GM19043 (cell line): ENCODE data around the gene MAP4K4.
A peak's percentile ranks its signal among the peaks of the same experiment; 100 is the strongest.

Experiments used
- ATAC-seq: cut with Tn5 transposase; IDR thresholded peaks from one replicate; pipeline ENCODE4 v1.9.1; 2021; ENCODE audit warnings: low read depth; ENCODE audit not compliant: unreplicated experiment

The MAP4K4 gene

DNA sequence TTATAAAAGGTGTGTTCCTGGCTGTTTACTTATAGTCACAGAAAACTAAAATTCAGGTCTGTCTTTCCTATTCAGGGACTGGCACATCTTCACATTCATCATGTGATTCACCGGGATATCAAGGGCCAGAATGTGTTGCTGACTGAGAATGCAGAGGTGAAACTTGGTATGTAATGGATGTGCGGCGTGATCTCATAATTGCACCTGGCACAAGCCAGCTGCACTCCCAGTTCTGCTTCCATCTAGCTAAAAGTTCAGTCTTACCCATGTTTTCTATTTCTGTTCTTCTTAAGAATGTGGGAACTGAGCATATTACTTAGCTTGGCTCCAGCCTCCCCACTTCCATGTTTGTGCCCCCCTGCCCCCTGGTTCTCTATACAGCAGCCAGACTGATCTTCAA lies 131.9 kb downstream of the MAP4K4 start:
- no peak for ATAC-seq

DNA sequence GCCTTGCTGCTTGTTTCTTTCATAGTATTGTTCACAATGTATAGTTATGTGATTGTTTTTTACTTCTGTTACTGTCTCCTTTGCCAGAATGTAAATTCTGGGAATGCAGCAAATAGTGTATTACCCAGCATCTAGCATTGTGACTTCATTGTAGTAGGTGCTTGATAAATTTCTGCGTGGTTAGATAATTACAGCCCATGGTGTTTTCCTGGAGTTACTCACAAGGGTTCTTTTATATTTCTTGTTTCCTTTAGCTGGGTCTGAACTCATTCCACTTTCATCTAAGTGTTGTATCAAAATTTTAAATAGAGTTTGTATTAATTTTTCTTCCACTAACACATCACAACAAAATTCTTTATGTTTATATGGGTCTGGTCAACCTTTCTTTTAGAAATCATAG lies 132.6 kb downstream of the MAP4K4 start:
- ATAC-seq: no peak

DNA sequence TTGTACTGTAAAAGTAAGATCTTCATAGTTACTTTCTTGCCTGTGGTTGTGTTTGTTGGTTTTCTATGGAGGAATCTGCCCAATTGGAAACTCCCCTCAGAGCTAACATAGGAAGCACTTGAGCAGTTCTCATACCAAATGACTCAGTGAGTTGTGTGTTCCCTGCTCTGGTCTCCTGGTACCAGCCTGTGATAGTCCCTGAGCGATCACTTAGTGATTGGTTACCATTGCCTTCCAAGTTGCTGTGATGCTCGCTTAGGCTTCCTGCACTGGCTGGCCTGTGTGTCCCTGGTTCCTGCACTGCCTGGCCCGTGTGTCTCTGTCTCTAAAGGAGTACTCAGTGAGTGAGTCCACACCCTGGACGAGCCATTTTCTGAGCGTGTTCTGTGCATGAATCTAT lies 133.0 kb downstream of the MAP4K4 start:
- no peak for ATAC-seq

DNA sequence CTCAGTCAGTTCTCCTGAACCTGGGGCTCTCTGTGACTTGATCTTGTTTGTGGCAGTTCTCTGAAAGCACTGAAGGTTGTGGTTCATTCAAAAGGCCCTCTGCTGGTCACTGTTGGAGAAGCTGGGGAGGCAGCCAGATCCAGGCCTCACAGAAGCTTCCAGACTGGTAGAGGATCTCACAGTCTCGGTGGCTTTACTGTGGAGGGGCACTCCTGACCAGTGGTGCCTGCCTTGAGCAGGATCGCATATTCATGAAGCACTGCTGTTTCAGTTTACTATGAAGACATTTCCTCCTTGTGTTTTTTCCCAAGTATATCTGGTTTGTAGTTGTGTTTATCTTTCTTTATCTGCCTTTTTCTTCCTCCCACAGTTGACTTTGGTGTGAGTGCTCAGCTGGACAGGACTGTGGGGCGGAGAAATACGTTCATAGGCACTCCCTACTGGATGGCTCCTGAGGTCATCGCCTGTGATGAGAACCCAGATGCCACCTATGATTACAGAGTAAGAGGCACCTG lies 133.9 kb downstream of the MAP4K4 start:
- peak; percentile 78 for ATAC-seq

DNA sequence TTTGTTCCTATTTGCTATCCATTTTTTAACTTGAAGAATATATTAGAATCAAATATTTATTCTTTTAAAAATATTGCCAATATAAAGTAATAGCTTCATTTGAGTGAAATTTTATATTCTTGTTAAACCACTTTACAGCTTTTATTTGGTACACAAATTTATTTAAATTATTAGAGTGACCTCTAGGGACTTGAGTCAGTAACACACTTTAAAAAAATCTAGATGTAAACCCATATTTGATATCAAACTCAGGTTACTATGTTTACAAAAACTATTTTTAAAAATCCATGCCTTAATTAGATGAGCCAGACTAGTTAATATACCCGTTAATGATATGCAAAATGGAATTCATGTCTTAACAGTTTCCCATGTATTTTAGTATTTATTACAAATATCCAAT lies 134.6 kb downstream of the MAP4K4 start:
- no peak for ATAC-seq

- no peak for ATAC-seq
Measured at GRCh38 chr2:101833890-101834523, 136.5 kb downstream of the MAP4K4 start.

DNA sequence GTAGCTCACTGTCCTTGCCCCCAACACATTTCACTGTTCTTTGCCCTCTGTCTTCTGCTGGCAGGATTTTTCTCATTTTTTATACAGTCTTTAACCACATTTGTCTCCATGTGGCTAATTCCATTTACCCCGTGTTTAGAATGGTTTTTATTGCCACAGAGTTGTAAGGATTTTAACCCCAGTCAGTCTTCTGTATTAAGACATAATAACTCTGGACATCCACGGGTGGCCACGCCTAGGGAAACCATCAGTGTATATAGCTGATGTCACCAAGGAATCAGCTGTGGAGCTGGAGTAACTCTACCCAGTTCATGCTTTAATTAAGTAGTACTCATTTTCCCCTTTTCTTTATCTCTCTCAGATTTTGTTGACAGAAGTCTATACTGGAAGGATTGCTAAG lies 139.8 kb downstream of the MAP4K4 start:
- no peak for ATAC-seq

DNA sequence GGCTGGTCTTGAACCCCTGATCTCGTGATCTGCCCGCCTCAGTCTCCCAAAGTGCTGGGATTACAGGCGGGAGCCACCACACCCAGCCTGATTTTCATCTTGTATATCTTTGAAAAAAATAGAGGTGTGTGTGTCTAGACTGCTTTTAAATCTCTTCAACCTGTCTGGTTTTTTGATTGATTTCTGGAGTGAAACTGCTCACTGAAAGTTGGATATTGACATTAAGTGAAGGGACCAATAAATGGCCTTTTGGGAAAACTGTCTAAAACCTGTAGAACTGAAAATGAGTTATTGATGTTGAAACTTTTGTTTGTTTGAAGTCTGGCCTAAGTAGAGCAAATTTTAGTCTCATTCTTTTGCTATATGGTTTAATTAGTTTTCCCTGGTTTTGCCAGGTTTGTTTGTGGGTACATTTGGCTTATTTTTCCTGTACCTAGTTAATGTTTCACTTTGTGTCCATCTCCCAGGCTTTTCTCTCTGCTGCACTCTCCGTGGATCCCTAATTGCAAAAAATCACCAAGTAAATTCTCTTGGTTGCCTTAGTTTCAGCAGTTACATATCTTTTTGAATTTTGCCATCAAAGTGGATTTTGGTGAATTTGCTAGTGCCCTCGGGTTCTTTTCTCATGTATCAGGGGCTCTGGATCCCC lies 144.3 kb downstream of the MAP4K4 start:
- ATAC-seq: no peak

DNA sequence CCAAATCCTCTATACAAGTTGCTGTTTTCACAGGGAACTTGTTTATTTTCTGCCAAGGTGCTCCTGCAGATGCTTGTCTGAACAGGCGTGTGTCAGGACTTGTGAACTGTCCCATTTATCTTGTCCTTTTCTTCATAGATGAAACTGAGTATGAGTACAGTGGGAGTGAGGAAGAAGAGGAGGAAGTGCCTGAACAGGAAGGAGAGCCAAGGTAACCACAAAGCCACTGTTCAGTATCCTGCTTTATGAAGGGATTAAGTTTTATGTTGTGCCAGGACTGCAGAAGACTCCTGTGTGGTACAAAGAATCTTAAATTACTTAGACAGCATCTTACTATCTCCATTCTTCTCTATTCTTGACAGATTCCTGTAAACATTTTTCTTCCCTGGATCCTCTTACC lies 145.0 kb downstream of the MAP4K4 start:
- no peak for ATAC-seq

- no peak for ATAC-seq
Measured at GRCh38 chr2:101843048-101843447, 145.5 kb downstream of the MAP4K4 start.

DNA sequence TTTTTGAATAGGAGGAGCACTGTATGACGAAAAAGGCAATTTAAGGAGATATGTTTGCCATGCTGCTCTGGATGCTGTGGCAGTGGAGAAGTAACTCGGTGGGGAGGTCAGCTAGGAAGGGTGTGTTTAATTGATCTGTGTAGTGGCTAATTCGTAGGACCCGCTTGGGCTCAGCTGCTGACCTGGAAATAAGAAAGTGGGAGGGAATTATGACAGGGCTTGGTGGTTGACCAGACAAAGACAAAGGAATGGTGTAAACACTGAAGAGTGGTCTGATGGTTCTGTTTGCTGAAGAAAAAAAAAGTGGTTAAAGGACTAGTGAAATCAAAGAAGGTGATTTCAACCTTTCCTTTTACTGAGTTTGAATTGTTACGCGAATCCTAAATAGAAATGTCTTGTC lies 146.0 kb downstream of the MAP4K4 start:
- ATAC-seq: no peak

DNA sequence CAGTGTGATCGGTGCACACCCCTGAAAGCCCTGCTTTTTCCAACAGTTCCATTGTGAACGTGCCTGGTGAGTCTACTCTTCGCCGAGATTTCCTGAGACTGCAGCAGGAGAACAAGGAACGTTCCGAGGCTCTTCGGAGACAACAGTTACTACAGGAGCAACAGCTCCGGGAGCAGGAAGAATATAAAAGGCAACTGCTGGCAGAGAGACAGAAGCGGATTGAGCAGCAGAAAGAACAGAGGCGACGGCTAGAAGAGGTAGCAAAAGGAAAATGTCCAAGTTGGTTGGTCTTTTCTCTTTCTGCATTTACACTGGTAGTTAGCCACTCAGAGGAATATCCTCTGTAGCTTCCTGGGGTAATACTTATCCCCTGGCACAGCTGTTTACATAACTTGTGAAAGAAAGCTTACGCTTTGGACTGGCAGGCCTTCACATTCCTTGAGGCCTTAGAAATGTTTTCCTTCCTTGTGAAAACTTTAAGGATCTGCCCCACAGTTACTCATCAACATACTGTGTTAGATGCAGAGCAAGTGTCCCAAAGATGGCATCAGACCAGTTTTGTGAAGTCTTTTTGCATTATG lies 146.6 kb downstream of the MAP4K4 start:
- no peak for ATAC-seq

- ATAC-seq: no peak
Measured at GRCh38 chr2:101846973-101847372, 149.5 kb downstream of the MAP4K4 start.

DNA sequence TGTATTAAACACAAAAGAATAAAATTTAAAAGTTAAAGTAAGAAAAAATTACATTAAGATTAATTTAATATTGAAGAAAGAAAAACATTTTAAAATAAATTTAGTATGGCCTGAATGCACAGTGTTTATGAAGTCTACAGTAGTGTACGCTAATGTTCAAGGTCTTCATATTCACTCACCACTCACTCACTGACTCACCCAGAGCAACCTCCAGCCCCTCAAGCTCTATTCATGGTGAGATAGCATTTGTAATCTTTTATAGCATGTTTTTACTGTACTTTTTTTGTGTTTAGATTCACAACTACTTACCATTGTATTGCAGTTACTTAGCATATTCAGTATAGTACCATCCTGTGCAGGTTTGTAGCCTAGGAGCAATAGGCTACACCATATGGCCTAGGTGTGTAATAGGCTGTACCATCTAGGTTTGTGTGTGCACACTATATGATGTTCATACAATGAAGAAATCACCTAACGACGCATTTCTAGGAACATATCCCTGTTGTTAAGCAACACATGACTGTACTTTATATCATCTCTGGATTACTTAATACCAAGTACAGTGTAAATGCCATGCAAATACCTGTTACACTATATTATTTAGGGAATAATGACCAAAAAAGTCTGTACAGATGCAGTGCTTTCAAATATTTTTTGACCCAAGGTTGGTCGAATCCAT lies 150.3 kb downstream of the MAP4K4 start:
- no peak for ATAC-seq

DNA sequence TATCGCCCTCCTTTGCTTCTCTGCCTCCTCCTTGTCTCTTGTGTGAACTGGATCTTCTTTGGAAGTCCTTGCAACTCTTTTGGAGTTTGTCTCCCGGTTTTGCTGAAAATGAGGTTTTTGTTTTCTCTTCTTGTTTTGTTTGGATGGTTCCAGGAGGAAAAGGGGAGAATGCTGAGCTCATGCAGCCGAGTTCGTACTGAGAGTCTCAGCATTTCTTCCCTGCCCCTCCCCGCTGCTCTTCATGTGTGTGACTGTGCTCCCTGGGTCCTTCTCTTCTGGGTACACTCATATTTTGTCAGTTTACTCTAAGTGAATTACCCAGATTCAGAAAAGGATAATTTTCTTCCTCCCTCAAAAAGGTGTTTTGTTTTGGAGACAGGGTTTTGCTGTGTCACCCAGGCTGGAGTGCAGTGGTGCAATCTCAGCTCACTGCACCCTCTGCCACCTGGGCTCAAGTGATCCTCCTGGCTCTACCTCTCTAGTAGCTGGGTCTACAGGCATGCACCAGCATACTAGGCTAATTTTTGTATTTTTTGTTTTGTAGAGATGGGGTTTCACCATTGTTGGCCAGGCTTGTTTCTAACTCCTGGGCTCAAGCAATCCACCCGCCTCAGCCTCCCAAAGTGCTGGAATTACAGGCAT lies 151.4 kb downstream of the MAP4K4 start:
- no peak for ATAC-seq

GRCh38 chr2:101850450-101850849 lies 152.9 kb downstream of the MAP4K4 start:
- ATAC-seq: no peak

DNA sequence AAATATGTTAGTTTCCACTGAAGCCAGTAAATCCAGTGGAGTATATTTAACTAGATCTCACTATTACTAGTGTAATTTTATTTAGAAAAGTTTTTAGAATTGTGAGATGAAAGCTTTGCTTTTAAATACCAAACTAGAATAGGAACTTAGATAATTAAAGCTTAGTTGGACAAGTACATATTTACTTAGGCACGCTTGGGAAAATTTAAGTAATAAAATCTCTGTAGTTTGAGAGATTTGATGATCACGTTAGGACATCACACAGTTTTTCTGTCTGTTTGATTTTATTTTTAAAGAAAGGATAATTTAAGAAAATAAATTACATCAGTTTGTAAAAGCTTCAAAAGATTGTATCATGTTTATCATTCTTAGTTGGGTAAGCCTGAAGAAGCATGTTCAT lies 153.5 kb downstream of the MAP4K4 start:
- ATAC-seq: no peak

DNA sequence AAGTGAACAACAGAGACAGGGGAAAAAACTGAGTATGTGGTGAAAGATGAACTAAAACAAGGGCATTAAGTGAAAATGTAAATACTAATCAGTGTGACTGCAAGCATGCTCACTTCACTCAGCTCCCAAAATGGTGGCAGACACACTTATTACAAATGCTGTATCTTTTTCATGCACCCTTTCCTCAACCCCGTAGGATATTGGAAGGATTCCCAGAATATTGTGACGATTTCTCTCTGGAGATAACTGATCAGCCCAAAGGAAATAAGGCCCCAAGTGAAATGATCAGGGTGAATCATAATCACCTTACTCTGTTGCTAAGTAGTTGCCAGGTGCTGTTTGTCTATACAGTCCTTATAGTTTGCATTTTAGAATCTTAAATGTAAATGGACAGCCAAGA lies 155.3 kb downstream of the MAP4K4 start:
- ATAC-seq: no peak

- ATAC-seq: no peak
Measured at GRCh38 chr2:101854877-101855276, 157.4 kb downstream of the MAP4K4 start.

DNA sequence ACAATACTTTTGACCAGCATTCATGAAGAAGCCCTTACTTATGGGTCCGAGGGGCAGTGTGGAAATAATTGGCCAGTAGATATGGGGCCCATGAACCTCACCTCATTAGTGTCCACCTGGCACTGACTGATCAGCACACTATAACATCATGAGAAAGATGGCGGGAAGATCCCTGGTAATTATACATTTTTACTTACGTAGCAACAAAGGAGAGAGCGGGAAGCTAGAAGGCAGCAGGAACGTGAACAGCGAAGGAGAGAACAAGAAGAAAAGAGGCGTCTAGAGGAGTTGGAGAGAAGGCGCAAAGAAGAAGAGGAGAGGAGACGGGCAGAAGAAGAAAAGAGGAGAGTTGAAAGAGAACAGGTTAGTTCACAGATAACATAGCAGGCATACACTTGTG lies 158.3 kb downstream of the MAP4K4 start:
- no peak for ATAC-seq

- ATAC-seq: no peak
Measured at GRCh38 chr2:101858246-101858645, 160.7 kb downstream of the MAP4K4 start.
